Stimulated activated CD8-positive, alpha-beta memory T cell treated with anti-CD3 and anti-CD28 coated beads, Interleukin-15, amount 100 ng/mL, for 1 hour (primary cell): ENCODE data around the gene TLE5.
A peak's percentile ranks its signal among the peaks of the same experiment; 100 is the strongest.
"Not testable (repeated sequence)": the region's sequence is repeated elsewhere in the genome, so short reads cannot be mapped to it uniquely, and the experiment has no call there.

Experiments
- DNase-seq: peaks from one replicate; pipeline ENCODE4 v3.0.0-alpha.2; 2020; ENCODE audit warnings: low read depth

TLE5 gene

GRCh38 chr19:3061182-3062161 is 823 bp downstream of the TLE5 start:
- peak; percentile 53 for DNase-seq

GRCh38 chr19:3060857-3061181 is 1.5 kb downstream of the TLE5 start:
- no peak for DNase-seq

GRCh38 chr19:3059653-3060052 is 2.6 kb downstream of the TLE5 start:
- DNase-seq = no peak

DNA sequence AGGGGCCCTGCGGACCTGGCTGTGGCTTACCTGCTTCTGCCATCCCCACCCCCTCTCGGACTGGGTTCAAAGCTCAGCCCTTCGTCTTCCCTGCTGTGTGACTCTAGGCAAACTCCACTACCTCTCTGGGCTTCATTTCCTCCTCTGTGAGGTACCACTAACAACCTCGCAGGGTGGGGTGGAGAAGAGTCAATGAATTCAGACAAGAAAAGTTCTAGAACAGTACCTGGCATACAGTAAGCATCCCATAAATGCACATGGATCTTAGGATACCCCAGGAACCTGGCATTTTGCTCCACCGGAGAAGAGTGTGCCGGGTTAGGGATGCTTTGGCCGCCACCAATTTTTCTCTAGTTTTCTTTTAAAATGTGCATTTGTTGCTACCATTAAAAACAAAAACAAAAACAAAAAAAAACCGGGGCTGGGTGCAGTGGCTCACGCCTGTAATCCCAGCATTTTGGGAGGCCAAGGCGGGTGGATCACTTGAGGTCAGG is 3.4 kb downstream of the TLE5 start:
- no peak for DNase-seq

GRCh38 chr19:3058009-3058820 is 4.1 kb downstream of the TLE5 start:
- no peak for DNase-seq

DNA sequence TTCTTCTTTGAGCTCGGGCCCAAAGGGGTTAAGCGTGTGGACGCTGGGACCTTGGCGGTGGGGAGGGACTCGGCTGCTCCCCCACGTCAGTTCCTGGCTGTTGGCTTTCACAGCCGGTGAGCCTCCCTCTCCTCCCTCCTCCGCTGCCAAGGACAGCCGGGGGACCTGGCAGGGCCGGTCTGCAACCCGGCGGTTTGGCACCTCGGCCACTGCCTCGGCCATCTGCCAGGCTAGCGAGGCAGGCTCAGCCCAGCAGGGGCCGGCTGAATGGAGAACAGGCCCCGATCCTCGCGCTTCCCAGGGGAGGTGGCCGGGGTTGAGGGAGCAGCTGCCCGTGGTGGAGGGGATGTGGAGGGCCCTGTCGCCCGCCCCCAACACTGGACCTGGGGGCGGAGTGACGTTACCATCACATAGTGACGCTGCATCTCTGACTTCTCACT is 5.0 kb downstream of the TLE5 start:
- no peak for DNase-seq

DNA sequence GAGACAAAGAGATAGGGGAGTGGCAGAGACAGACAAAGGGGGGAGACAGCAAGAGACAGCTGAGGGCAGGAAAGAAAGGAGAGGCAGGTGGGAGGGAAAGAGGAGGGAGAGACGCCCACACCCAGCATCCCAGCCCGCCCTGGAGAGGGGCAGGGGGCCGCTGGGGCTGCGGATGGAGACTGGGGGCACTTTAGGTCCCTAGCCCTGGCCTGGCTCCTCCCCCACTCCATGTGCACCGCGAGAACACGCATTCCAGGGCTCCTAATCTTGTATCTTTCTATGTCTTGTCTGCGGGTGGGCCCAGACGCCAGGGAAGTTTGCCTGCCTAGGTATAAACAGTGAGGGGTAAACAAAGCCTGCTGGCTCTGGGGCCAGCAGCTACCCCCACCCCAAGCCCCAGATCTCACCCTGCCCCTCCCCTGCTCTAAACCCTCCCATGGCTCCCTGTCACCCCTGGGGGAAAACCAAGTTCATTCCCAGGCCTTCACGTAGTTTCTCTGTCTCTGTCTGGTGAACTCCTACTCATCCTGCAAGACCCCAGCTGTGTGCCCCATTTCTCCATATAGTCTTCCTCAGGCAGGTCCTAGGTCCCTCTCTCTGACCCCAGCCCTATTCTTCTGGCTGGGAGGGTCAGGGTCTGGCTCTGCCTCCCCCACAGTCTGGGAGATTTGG is 5.7 kb downstream of the TLE5 start:
- DNase-seq = no peak

GRCh38 chr19:3055741-3056416 is 6.4 kb downstream of the TLE5 start:
- DNase-seq = no peak

GRCh38 chr19:3054972-3055740 is 7.1 kb downstream of the TLE5 start:
- DNase-seq = no peak

DNA sequence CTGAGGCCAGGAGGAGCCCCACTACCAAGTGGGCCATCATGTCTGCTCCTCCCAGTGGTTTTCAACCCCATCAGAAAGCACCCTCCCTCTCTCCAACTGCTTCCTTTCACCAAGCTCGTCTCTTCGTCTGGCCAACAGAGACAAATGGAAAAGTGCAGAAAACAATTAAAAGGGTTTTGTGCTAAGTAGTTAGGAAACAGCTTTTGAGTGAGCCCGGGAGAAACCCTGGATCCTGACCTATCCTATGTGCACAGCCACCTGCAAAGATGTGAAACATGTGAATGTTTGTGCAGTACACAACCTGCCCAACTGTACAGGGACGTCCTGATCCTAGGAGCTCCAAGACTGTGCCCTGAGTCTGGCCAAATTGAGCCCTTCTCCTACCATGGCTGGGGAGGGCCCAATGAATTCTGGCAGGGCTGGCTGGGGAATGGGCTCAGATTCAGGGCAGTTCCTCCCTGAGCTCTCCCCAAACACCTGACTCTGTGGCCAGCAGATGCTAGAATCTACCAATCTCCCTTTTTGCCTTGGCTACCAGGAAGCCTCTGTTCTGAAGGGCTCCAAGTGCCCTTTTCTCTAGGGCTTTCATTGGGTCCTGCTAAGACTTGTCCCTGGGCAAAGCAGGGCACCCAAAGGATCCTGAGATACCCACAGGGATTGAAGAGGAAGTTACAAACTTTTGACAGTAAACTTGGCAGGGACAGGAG is 7.9 kb downstream of the TLE5 start:
- no peak for DNase-seq

GRCh38 chr19:3053780-3054179 is 8.5 kb downstream of the TLE5 start:
- DNase-seq = no peak

GRCh38 chr19:3053218-3053621 is 9.1 kb downstream of the TLE5 start:
- DNase-seq = no peak

DNA sequence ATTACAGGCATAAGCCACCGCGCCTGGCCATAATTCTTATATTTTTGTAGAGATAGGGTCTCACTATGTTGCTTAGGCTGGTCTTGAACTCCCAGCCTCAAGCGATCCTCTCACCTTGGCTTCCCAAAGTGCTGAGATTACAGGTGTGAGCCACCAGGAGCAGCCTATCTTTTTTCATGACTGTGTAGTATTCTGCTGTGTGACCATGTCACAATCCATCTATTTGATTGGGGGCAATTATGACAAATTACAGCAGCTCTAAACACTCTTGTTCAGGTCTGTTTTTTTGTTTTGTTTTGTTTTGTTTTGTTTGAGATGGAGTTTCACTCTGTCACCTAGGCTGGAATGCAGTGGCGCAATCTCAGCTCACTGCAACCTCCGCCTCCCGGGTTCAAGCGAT is 12.3 kb downstream of the TLE5 start:
- not testable (repeated sequence) for DNase-seq

DNA sequence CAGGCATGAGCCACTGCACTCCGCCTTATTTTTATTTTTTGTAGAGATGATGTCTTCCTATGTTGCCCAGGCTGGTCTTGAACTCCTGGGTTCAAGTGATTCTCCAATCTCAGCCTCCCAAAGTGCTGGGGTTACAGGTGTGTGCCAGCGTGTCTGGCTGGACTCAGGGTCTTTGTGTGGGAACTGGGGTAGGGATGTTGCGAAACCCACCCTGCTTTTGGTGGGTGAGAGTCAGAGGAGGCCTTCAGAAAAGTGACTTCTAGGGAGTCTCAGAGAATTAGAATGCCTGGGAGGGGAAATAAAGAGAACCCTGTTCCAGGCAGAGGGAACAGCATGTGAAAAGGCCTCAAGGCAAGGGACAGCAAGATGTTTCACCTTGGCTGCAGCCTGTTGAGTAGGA is 13.2 kb downstream of the TLE5 start:
- no peak for DNase-seq

DNA sequence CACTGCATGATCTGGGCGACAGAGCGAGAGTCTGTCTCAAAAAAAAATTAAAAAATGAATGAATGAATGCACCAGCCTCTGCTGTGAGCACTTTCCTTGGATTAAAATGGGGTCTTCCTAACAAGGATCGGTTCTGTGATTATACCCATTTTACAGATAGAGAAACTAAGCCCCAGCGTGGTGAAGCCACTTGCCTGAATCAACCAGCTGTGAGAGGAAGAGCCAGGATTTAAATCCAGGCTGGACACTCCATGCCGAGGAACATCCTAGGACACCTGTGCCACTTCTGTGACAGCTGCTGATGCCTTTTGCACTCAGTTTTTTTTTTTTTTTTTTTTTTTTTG is 14.1 kb downstream of the TLE5 start:
- no peak for DNase-seq

GRCh38 chr19:3047496-3048189 is 14.7 kb downstream of the TLE5 start:
- no peak for DNase-seq

GRCh38 chr19:3046698-3047495 is 15.4 kb downstream of the TLE5 start:
- DNase-seq = no peak

- DNase-seq = no peak
Measured at GRCh38 chr19:3045885-3046697, 16.2 kb downstream of the TLE5 start.
